ENCODE data around the gene TRIM58. TPM values are rescaled to one million over a fixed set of nuclear protein-coding genes. Genes with fewer than 3 reads are reported as not detected.
A peak's percentile ranks its signal among the peaks of the same experiment; 100 is the strongest.

The TRIM58 gene
- total and polyA plus RNA-seq, 9 of the 15 experiments (the other 6 are each of a cell fraction or from before 2014, with no cell fraction given), result 3.8 to 19.1 (median 7.2) TPM

DNA sequence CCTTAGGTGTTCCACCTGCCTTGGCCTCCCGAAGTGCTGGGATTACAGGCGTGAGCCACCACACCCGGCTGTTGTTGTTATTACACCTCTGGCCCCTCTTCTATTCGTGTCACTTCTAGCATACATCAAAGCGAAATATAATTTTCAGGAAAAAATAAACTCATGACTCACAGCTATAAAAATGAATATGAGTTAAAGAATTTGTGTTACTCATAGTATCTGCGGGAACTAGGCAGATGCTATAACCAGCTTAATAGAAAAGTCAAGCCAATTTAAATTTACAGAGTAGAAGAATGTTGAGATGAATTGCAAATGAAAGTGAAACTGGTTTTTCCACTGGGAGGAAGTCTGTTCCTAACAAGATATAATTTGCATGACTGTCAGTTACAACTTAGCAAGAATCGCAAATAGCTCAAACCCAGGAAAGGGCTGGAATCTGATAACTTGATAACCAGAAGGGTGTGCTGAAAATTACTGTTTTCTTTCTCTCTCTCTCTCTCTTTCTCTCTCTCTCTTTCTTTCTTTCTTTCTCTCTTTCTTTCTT, 49.6 kb downstream of the TRIM58 start (continued):
- TF ChIP-seq, protein P1, sequence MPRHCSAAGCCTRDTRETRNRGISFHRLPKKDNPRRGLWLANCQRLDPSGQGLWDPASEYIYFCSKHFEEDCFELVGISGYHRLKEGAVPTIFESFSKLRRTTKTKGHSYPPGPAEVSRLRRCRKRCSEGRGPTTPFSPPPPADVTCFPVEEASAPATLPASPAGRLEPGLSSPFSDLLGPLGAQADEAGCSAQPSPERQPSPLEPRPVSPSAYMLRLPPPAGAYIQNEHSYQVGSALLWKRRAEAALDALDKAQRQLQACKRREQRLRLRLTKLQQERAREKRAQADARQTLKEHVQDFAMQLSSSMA (CRISPR knock-in tag; IDR thresholded peaks at IDR 0.05), result no peak
- no peak for TF ChIP-seq KLF6 (CRISPR knock-in tag; IDR thresholded peaks at IDR 0.05; ENCODE audit: borderline replicate concordance)
- TF ChIP-seq ZNF274 (IDR thresholded peaks at IDR 0.05; ENCODE audit: borderline replicate concordance, low read depth, low read length), result no peak
- TF ChIP-seq SMAD3 (CRISPR knock-in tag; conservative IDR thresholded peaks at IDR 0.05), result 0 out of 2 replicates have a peak, but pooled peaks have one; percentile 37

DNA sequence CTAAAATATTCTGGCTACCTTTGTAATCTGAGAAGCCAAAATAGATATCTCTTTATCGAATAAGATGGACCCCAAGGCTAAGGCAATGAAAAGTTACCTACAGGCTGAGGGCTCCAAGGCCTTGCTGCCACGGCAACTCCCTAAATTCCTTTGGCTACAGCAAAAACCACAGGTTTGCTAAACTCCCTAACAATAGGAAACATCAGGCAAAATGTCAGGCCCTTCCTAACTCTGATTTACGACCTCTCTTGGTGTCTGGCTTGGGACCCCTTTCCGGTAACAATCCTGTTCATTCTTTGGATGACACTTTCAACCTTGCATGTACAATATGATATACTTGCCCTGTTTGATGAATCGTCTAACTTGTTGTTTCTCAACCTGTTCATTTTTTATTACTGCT, 51.8 kb downstream of the TRIM58 start:
- WGBS (ENCODE audit: insufficient coverage, low coverage, missing lambda C conversion rate), result 27% methylated on average over 5 of the region's 5 CpGs
- no peak for ATAC-seq
- no peaks in the 10 kb centered on the region for H3K79me2 ChIP-seq (ENCODE audit: control insufficient read depth, insufficient read depth, low read length)
- no peak for FAIRE-seq
- H3K4me2 ChIP-seq (ENCODE audit: insufficient read depth, low read length), result no peak overlapping the region
- no peaks in the 10 kb centered on the region for H3K36me3 ChIP-seq (ENCODE audit: control insufficient read depth, insufficient read depth, low read length)
- ChIA-PET POLR2A (no interaction called here), CTCF (ENCODE audit: low intra/inter-chr PET ratio) (no interaction called here)
- DNase-seq (ENCODE audit: extremely low read depth in 1 of 4, low spot score in 3 of 4), result no peak
- TF ChIP-seq RFX1 (IDR thresholded peaks at IDR 0.05) (peak; percentile 21; the same call in 1 of the 2 replicates), SRF (CRISPR knock-in tag; IDR thresholded peaks at IDR 0.05) (no peak), ZNF3 (CRISPR knock-in tag; IDR thresholded peaks at IDR 0.05) (no peak), MEIS2 (IDR thresholded peaks at IDR 0.05; ENCODE audit: partially characterized antibody) (peak; percentile 29)
- TF ChIP-seq, protein P2, sequence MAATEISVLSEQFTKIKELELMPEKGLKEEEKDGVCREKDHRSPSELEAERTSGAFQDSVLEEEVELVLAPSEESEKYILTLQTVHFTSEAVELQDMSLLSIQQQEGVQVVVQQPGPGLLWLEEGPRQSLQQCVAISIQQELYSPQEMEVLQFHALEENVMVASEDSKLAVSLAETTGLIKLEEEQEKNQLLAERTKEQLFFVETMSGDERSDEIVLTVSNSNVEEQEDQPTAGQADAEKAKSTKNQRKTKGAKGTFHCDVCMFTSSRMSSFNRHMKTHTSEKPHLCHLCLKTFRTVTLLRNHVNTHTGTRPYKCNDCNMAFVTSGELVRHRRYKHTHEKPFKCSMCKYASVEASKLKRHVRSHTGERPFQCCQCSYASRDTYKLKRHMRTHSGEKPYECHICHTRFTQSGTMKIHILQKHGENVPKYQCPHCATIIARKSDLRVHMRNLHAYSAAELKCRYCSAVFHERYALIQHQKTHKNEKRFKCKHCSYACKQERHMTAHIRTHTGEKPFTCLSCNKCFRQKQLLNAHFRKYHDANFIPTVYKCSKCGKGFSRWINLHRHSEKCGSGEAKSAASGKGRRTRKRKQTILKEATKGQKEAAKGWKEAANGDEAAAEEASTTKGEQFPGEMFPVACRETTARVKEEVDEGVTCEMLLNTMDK (IDR thresholded peaks at IDR 0.05; ENCODE audit: borderline replicate concordance, insufficient read depth, low read depth, low read length, poor library complexity, severe bottlenecking), result no peak
- TF ChIP-seq, protein P3, sequence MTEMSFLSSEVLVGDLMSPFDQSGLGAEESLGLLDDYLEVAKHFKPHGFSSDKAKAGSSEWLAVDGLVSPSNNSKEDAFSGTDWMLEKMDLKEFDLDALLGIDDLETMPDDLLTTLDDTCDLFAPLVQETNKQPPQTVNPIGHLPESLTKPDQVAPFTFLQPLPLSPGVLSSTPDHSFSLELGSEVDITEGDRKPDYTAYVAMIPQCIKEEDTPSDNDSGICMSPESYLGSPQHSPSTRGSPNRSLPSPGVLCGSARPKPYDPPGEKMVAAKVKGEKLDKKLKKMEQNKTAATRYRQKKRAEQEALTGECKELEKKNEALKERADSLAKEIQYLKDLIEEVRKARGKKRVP (CRISPR knock-in tag; IDR thresholded peaks at IDR 0.05), result no peak
- TF ChIP-seq, protein P4, sequence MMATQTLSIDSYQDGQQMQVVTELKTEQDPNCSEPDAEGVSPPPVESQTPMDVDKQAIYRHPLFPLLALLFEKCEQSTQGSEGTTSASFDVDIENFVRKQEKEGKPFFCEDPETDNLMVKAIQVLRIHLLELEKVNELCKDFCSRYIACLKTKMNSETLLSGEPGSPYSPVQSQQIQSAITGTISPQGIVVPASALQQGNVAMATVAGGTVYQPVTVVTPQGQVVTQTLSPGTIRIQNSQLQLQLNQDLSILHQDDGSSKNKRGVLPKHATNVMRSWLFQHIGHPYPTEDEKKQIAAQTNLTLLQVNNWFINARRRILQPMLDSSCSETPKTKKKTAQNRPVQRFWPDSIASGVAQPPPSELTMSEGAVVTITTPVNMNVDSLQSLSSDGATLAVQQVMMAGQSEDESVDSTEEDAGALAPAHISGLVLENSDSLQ (IDR thresholded peaks at IDR 0.05), result peak; percentile 7; the same call in 1 of the 2 replicates
- no peak overlapping the region for H3K27ac ChIP-seq (ENCODE audit: extremely low read depth, low read depth, low read length)
- no peaks in the 10 kb centered on the region for H4K20me1 ChIP-seq (replicated peaks; ENCODE audit: control insufficient read depth, insufficient read depth, low read length)
- peaks cover 0 to 13% of the 10 kb centered on the region in 2 experiments; a peak in 3 of 5 replicates for H3K4me1 ChIP-seq (replicated peaks in 1 of 2; ENCODE audit: control insufficient read depth in 2 of 2, insufficient read depth in 2 of 2, low read length in 2 of 2)
- BruUV-seq (replicated peaks), result no TSS peak
- in situ Hi-C loops (cut with MboI) (no loop called here), intact Hi-C loops (cut with micrococcal nuclease) (no loop called here)
- no peaks in the 10 kb centered on the region for H3K27me3 ChIP-seq (ENCODE audit: control insufficient read depth in 2 of 2, insufficient read depth in 2 of 2, low read length in 2 of 2)
- H3K9me1 ChIP-seq (ENCODE audit: control insufficient read depth, insufficient read depth, low read length), result no peaks in the 10 kb centered on the region
- no peak overlapping the region for H2AFZ ChIP-seq (ENCODE audit: low read depth, low read length)
- peaks cover 5% of the 10 kb centered on the region for H3K9me3 ChIP-seq (replicated peaks; ENCODE audit: control insufficient read depth, insufficient read depth, low read depth, low read length)
- no peak overlapping the region for H3K4me3 ChIP-seq
- no peak overlapping the region for H3K9ac ChIP-seq (ENCODE audit: insufficient read depth in 1 of 2, low read depth in 2 of 2, low read length in 2 of 2)
